ENCODE measurements around the gene CLSTN2. TPM values are rescaled to one million over a fixed set of nuclear protein-coding genes. Genes with fewer than 3 reads are reported as not detected.

CLSTN2 gene
- total and polyA plus RNA-seq, 2 experiments from 2014 or later, result 3.5 to 7.0 TPM

- no peak overlapping the region for H3K4me3 ChIP-seq
- H3K4me1 ChIP-seq (ENCODE audit: low read depth), result no peaks in the 10 kb centered on the region
- no peak for DNase-seq (ENCODE audit: low read depth in 1 of 2, low spot score in 1 of 2)
- no peaks in the 10 kb centered on the region for H3K27me3 ChIP-seq
- no peaks in the 10 kb centered on the region for H3K9me3 ChIP-seq (ENCODE audit: low read depth)
- H3K36me3 ChIP-seq, result no peaks in the 10 kb centered on the region
- no peak for TF ChIP-seq CTCF (IDR thresholded peaks at IDR 0.05; ENCODE audit: low read depth, low read length)
- H3K27ac ChIP-seq, result no peak overlapping the region
Observed at GRCh38 chr3:140078343-140078742, 143.4 kb downstream of the CLSTN2 start.

GRCh38 chr3:140078940-140079339 lies 144.0 kb downstream of the CLSTN2 start:
- Histone ChIP-seq H3K27ac (no peak overlapping the region), H3K27me3 (no peaks in the 10 kb centered on the region), H3K4me3 (no peak overlapping the region), H3K4me1 (ENCODE audit: low read depth) (no peaks in the 10 kb centered on the region), H3K36me3 (no peaks in the 10 kb centered on the region), H3K9me3 (ENCODE audit: low read depth) (no peaks in the 10 kb centered on the region)
- TF ChIP-seq CTCF (IDR thresholded peaks at IDR 0.05; ENCODE audit: low read depth, low read length), result no peak
- DNase-seq (ENCODE audit: low read depth in 1 of 2, low spot score in 1 of 2), result no peak

- Histone ChIP-seq H3K4me1 (ENCODE audit: low read depth) (no peaks in the 10 kb centered on the region), H3K27me3 (no peaks in the 10 kb centered on the region), H3K9me3 (ENCODE audit: low read depth) (no peaks in the 10 kb centered on the region), H3K4me3 (no peak overlapping the region), H3K36me3 (no peaks in the 10 kb centered on the region), H3K27ac (no peak overlapping the region)
- no peak for DNase-seq (ENCODE audit: low read depth in 1 of 2, low spot score in 1 of 2)
- TF ChIP-seq CTCF (IDR thresholded peaks at IDR 0.05; ENCODE audit: low read depth, low read length), result no peak
Observed at GRCh38 chr3:140081887-140082286, 146.9 kb downstream of the CLSTN2 start.

GRCh38 chr3:140085001-140085400 lies 150.0 kb downstream of the CLSTN2 start:
- Histone ChIP-seq H3K4me1 (ENCODE audit: low read depth) (no peaks in the 10 kb centered on the region), H3K4me3 (no peak overlapping the region), H3K36me3 (no peaks in the 10 kb centered on the region), H3K27me3 (no peaks in the 10 kb centered on the region), H3K9me3 (ENCODE audit: low read depth) (no peaks in the 10 kb centered on the region), H3K27ac (no peak overlapping the region)
- no peak for TF ChIP-seq CTCF (IDR thresholded peaks at IDR 0.05; ENCODE audit: low read depth, low read length)
- no peak for DNase-seq (ENCODE audit: low read depth in 1 of 2, low spot score in 1 of 2)

- no peaks in the 10 kb centered on the region for H3K36me3 ChIP-seq
- TF ChIP-seq CTCF (IDR thresholded peaks at IDR 0.05; ENCODE audit: low read depth, low read length), result no peak
- no peak overlapping the region for H3K27ac ChIP-seq
- no peaks in the 10 kb centered on the region for H3K9me3 ChIP-seq (ENCODE audit: low read depth)
- no peaks in the 10 kb centered on the region for H3K4me1 ChIP-seq (ENCODE audit: low read depth)
- H3K27me3 ChIP-seq, result no peaks in the 10 kb centered on the region
- DNase-seq (ENCODE audit: low read depth in 1 of 2, low spot score in 1 of 2), result no peak
- no peak overlapping the region for H3K4me3 ChIP-seq
Observed at GRCh38 chr3:140086642-140087041, 151.7 kb downstream of the CLSTN2 start.

- no peaks in the 10 kb centered on the region for H3K4me1 ChIP-seq (ENCODE audit: low read depth)
- no peaks in the 10 kb centered on the region for H3K36me3 ChIP-seq
- no peaks in the 10 kb centered on the region for H3K27me3 ChIP-seq
- no peak overlapping the region for H3K4me3 ChIP-seq
- no peaks in the 10 kb centered on the region for H3K9me3 ChIP-seq (ENCODE audit: low read depth)
- TF ChIP-seq CTCF (IDR thresholded peaks at IDR 0.05; ENCODE audit: low read depth, low read length), result no peak
- DNase-seq (ENCODE audit: low read depth in 1 of 2, low spot score in 1 of 2), result no peak
- no peak overlapping the region for H3K27ac ChIP-seq
Observed at GRCh38 chr3:140088058-140088457, 153.1 kb downstream of the CLSTN2 start.

Data from cardiac muscle cell (in vitro differentiated cells and primary cell).